GM13976 (cell line): Measurements from ENCODE around the gene LENG8.
"Not testable (repeated sequence)": the region's sequence is repeated elsewhere in the genome, so short reads cannot be mapped to it uniquely, and the experiment has no call there.

ENCODE experiments used
- DNase-seq: peaks from one replicate; pipeline ENCODE4 v3.0.0; 2012; ENCODE audit warnings: low spot score
- in situ Hi-C: fragments of 300-500 bp; cut with MboI; formaldehyde crosslinking; loops from one replicate; pipeline ENCODE4 v1.12.0; 2022; ENCODE audit warnings: low sequenced_read_pairs, mixed read lengths, inconsistent platforms; ENCODE audit not compliant: unreplicated experiment
- TF ChIP-seq, protein P1 (sequence below): IDR thresholded peaks from 2 replicates; pipeline ENCODE4 v1.5.1; 2012; ENCODE audit warnings: borderline replicate concordance, mild to moderate bottlenecking; ENCODE audit not compliant: insufficient read depth; ENCODE audit errors: extremely low read depth, missing control alignments, control extremely low read depth

The LENG8 gene

DNA sequence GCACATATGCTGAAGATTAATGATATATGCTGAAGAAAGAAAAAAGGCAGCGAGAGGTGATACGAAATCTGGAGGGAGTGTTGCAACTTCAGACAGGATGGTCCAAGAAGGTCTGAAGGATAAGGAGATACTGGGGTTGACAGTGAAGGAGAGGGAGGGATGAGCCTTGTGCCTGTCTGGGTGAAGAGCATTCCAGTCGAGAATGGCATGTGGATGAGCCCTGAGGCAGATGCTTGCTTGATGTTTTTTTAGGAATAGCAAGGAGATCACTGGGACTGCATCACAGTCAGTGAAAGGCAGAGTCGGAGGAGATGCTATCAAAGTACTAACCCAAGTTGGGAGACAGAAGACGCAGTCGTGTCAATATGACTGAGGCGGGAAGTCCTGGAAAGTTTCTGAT, 40.3 kb downstream of the LENG8 start:
- in situ Hi-C loops, result loop anchor here (25.0 kb wide), 2 partner anchors 173 to 423 kb away; partner anchors contain the start of genes LILRB4 and NCR1
- no peak for DNase-seq
- TF ChIP-seq, protein P1, sequence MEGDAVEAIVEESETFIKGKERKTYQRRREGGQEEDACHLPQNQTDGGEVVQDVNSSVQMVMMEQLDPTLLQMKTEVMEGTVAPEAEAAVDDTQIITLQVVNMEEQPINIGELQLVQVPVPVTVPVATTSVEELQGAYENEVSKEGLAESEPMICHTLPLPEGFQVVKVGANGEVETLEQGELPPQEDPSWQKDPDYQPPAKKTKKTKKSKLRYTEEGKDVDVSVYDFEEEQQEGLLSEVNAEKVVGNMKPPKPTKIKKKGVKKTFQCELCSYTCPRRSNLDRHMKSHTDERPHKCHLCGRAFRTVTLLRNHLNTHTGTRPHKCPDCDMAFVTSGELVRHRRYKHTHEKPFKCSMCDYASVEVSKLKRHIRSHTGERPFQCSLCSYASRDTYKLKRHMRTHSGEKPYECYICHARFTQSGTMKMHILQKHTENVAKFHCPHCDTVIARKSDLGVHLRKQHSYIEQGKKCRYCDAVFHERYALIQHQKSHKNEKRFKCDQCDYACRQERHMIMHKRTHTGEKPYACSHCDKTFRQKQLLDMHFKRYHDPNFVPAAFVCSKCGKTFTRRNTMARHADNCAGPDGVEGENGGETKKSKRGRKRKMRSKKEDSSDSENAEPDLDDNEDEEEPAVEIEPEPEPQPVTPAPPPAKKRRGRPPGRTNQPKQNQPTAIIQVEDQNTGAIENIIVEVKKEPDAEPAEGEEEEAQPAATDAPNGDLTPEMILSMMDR, result no peak

DNA sequence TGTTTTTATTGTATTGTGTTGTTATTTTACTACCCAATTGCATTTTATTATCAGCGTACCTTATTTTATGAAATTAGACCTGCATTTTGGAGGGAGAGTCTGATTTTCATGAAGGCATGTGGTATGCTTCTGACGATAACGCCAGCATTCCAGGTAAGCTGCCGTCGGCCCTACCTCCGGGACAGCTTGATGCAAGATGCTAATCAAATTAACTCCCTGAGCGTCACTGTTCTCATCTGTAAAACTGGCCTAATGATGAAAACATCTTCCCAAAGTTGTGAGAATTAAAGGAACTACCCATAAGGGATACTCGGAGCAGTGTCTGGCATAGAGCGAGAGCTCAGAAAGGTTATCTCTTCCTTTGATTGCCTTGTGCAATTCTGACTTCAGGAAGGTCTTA, 40.8 kb downstream of the LENG8 start:
- in situ Hi-C loops, result loop anchor here (25.0 kb wide), 2 partner anchors 173 to 423 kb away; partner anchors contain the start of genes LILRB4 and NCR1

DNA sequence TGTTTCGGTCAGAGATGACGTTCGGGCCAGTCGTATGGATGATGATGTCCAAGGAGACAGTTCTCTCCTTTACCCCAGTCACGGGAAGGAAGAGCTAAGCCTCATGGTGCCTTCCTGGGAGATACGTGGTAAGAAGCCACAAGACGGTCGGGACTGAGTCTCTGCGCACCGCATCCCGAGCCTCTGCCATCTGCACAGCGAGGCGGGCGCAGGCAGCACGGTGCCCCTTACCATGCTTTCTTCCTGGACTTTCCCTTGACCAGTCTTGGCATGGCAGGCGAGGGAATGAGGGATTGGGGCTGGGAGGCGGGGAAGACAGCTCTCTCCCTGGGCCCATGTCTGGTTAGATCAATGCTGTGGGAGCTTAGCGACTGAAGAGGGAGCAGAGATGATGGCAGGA, 43.6 kb downstream of the LENG8 start:
- no peak for DNase-seq
- in situ Hi-C loops, result loop anchor here (25.0 kb wide), 2 partner anchors 170 to 420 kb away; partner anchors contain the start of genes LILRB4 and NCR1

More for the DNA sequence above, 40.8 kb downstream of the LENG8 start:
- DNase-seq, result no peak
- TF ChIP-seq, protein P1, result no peak

DNA sequence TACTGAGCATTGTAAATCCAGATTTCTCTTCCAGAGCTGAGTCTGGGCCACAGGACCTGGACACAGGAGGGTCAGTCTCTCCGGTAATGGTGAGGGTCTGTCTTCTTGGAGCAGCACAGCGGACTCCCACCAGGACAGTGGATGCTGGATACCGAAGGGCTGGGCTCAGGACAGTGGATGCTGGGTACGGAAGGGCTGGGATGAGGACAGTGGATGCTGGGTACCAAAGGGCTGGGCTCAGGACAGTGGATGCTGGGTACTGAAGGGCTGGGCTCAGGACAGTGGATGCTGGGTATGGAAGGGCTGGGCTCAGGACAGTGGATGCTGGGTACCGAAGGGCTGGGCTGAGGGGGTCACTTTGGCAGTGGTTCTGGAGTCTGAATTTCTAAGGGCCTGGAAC, 44.1 kb downstream of the LENG8 start:
- DNase-seq, result not testable (repeated sequence)
- in situ Hi-C loops, result loop anchor here (25.0 kb wide), 2 partner anchors 169 to 419 kb away; partner anchors contain the start of genes LILRB4 and NCR1

More for the DNA sequence above, 43.6 kb downstream of the LENG8 start:
- TF ChIP-seq, protein P1, result no peak

DNA sequence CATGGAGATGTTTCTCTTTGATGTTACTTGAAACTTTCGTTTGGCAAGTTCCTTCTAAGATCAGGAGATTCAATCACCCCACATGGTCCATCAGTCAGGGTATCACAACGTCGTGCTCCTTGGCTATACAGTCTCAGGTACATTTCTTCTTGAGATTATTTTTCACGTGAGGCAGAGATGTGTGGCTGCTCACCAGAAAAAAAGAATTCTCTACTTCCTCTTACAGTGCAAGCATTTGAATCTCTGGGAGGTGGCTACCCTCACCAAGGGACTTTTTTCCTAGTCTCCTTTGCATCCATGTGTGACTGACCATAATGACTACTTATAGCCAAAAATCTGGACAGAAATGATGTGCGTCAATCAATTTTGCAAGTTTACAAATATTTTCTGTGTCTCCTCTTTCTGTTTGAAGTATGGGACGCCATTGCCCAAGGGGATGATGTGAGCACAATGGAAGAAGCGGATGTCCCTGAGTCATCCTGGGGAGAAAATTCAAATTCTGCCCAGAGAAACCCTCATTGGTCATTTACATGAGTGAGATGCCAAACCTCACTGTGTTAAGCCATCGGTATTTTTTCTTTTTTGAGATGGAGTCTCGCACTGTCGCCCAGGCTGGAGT, 45.1 kb downstream of the LENG8 start:
- DNase-seq, result no peak
- TF ChIP-seq, protein P1, result no peak
- in situ Hi-C loops, result loop anchor here (25.0 kb wide), 2 partner anchors 168 to 418 kb away; partner anchors contain the start of genes LILRB4 and NCR1

DNA sequence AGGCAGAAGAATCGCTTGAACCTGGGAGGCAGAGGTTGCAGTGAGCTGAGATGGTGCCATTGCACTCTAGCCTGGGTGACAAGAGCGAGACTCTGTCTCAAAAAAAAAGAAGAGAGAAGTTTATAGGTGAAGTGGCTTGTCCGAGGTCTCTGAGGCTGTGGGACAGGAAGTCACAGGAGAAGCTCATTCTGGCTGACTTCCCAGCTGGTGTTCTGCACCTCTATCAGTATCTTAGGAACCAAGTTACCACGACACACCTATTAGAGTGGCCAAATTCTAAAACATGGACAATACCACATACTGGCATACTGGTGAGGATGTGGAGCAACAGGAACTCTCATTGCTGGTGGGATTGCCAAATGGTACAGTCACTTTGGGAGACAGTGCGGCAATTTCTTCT, 46.3 kb downstream of the LENG8 start:
- in situ Hi-C loops, result loop anchor here (25.0 kb wide), 2 partner anchors 167 to 417 kb away; partner anchors contain the start of genes LILRB4 and NCR1

DNA sequence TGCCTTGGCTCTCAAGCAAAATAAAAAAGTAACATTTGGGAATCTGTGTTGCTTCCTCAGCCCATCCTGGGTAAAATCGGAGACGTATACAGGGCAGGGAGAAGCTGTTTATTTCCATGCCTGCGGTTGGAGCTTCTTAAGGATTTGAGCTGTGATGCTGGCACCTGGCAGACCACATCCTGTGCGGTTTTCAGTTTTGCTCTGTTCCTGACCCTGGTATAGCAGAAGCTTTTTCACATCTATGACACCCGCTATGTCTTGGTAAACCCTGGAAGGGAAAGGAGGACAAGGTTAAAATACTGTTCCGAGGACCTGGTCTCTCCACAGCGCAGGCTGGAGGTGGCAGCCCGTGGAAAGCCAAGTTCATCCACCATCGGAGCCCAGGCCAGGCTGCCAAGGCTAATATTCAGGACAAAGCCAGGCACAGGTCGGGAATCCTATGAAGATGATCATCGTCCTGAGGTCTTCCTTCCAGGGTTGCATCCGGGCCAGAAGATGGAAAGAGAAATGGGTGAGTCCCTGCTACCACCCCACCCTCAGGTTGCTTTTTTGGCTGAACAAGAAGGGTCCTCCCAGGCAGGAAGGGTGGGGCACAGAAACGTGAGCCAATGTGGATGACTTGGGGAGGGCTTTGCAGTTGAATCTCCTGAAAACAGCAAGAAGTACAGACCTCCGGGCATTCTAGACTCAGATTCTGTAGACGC, 48.9 kb downstream of the LENG8 start:
- not testable (repeated sequence) for DNase-seq
- in situ Hi-C loops, result loop anchor here (25.0 kb wide), 2 partner anchors 164 to 414 kb away; partner anchors contain the start of genes LILRB4 and NCR1

More for the DNA sequence above, 46.3 kb downstream of the LENG8 start:
- DNase-seq, result not testable (repeated sequence)

DNA sequence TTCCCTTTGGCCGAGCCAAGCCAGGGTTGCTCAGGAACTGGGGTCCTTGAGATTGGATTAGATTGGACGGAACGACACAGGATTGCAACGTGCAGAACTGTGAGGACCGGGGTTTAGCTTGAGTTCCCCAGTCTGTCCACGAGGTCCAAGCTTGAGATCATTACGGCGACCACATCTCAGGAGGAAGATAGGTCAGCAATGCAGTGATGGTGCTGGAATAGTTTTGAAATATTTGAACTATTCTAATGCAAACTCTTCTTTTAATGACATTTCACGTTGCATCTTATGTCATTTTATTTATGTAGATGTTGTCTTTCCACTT, 49.4 kb downstream of the LENG8 start:
- in situ Hi-C loops, result loop anchor here (25.0 kb wide), 2 partner anchors 164 to 414 kb away; partner anchors contain the start of genes LILRB4 and NCR1
- DNase-seq, result not testable (repeated sequence)
